ENCODE data around the gene C6orf141. TPM values are rescaled to one million over a fixed set of nuclear protein-coding genes. Genes with fewer than 3 reads are reported as not detected.

C6orf141 gene
- total RNA-seq, 1 experiment from 2014 or later = 2.1 TPM

DNA sequence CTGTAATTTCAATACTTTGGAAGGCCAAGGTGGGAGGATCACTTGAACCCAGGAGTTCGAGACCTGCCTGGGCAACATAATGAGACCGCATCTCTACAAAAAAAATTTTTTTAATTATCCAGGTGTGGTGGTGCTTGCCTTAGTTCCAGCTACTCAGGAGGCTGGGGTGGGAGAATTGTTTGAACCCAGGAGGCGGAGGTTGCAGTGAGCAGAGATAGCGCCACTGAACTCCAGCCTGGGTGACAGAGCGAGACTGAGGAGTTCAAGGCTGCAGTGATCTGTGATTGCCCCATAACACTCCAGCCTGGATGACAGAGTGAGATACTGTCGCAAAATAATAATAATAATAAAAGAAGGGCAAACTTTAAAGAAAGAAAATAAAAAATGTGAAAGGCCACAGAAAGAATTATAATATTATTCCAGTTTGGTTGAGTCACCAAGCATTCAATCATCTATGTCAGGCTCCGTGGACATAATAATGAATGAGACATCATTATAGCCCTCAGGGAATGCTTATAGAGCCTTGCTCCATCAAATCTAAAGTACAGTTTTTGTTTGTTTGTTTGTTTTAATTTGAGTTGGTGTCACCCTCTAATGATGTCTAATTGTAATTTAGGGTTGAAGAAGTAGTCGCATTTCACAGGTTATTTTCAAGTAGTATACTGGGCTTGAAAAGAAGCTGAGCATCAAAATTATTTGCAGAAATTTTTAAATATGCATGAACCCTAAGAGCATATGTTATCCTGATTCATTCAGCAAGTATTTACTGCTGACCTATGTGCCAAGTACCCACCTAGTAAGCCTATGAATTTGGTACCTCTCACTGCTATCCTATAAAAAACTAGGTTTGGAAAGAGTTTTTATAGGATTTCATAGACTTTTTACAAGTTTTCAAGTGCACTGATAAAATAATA is 35.6 kb upstream of the C6orf141 start:
- no peaks in the 10 kb centered on the region for H3K9me3 Mint-ChIP-seq (ENCODE audit: unreplicated experiment)
- TF ChIP-seq, protein P1, sequence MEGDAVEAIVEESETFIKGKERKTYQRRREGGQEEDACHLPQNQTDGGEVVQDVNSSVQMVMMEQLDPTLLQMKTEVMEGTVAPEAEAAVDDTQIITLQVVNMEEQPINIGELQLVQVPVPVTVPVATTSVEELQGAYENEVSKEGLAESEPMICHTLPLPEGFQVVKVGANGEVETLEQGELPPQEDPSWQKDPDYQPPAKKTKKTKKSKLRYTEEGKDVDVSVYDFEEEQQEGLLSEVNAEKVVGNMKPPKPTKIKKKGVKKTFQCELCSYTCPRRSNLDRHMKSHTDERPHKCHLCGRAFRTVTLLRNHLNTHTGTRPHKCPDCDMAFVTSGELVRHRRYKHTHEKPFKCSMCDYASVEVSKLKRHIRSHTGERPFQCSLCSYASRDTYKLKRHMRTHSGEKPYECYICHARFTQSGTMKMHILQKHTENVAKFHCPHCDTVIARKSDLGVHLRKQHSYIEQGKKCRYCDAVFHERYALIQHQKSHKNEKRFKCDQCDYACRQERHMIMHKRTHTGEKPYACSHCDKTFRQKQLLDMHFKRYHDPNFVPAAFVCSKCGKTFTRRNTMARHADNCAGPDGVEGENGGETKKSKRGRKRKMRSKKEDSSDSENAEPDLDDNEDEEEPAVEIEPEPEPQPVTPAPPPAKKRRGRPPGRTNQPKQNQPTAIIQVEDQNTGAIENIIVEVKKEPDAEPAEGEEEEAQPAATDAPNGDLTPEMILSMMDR (IDR thresholded peaks at IDR 0.05; ENCODE audit: insufficient read depth in 1 of 2, low read depth in 1 of 2, low read length in 1 of 2, severe bottlenecking in 1 of 2, unreplicated experiment in 1 of 2) = no peak
- CTCF ChIA-PET = no interaction called here

DNA sequence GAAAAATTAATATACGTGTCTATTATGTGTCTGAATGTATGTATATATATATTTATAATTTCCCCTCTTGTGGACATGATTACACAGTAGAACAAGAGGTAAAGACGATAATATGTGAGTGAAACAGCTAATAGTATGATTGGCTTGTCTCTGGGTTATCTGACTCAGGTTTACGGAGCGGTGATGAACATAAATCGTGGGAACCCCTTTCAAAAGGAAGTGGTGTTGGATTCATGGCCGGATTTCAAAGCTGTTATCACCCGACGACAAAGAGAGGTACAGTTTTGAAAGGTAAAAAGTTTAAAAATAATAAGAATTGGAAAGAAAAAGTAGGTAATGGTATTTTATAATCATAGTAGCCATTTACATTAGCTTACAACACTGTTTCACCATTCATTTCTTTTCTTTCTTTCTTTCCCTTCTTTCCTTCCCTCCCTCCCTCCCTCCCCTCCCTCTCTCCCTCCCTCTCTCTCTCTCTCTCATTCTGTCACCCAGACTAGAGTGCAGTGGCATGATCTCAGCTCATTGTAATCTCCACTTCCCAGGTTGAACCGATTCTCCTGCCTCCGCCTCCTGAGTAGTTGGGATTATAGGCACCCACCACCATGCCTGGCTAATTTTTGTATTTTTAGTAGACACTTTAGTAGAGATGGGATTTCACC is 34.9 kb upstream of the C6orf141 start:
- no peak overlapping the region for H3K4me3 ChIP-seq (ENCODE audit: low read depth, low read length)
- no TSS peak for BruUV-seq (replicated peaks)
- CTCF ChIA-PET = no interaction called here

More for the DNA sequence above, 35.6 kb upstream of the C6orf141 start:
- POLR2A ChIA-PET = no interaction called here
- Mint-ChIP-seq H3K4me1 (ENCODE audit: low read depth, unreplicated experiment) (peaks cover 7% of the 10 kb centered on the region), H3K27ac (ENCODE audit: unreplicated experiment) (no peak overlapping the region), H3K4me3 (ENCODE audit: unreplicated experiment) (no peak overlapping the region), H3K27me3 (ENCODE audit: insufficient read depth, unreplicated experiment) (no peaks in the 10 kb centered on the region), H3K36me3 (ENCODE audit: insufficient read depth, unreplicated experiment) (no peaks in the 10 kb centered on the region)
- no peaks in the 10 kb centered on the region for H3K36me3 ChIP-seq (ENCODE audit: control insufficient read depth, insufficient read depth, low read length)
- no peaks in the 10 kb centered on the region for H3K27me3 ChIP-seq (replicated peaks; ENCODE audit: control insufficient read depth, insufficient read depth, low read length)
- intact Hi-C loops (cut with micrococcal nuclease; ENCODE audit: unreplicated experiment) = no loop called here
- DNase-seq = no peak
- H3K4me3 ChIP-seq (ENCODE audit: low read depth, low read length) = no peak overlapping the region
- no peaks in the 10 kb centered on the region for H3K9me3 ChIP-seq
- peaks cover 7% of the 10 kb centered on the region; the same call in 1 of the 2 replicates for H3K4me1 ChIP-seq
- no TSS peak for BruUV-seq (replicated peaks)

DNA sequence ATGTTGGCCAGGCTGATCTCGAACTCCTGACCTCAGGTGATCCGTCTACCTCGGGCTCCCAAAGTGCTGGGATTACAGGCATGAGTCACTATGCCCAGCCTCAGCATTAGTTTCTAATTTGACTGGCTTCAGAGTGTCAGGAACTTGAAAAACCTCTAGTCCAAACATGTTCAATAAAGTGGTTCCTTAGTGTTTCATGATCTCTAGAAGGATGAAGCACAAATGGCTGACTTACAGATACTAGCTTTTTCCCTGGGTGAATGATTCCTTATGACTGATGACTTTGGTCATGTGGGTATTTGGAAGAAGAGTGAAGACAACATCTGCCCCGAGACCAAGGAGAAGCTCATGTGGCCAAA is 34.3 kb upstream of the C6orf141 start:
- H3K9me3 ChIP-seq = no peaks in the 10 kb centered on the region
- H3K36me3 ChIP-seq (ENCODE audit: control insufficient read depth, insufficient read depth, low read length) = no peaks in the 10 kb centered on the region
- Mint-ChIP-seq H3K27me3 (ENCODE audit: insufficient read depth, unreplicated experiment) (no peaks in the 10 kb centered on the region), H3K4me3 (ENCODE audit: unreplicated experiment) (no peak overlapping the region), H3K9me3 (ENCODE audit: unreplicated experiment) (no peaks in the 10 kb centered on the region), H3K4me1 (ENCODE audit: low read depth, unreplicated experiment) (peaks cover 7% of the 10 kb centered on the region), H3K27ac (ENCODE audit: unreplicated experiment) (no peak overlapping the region), H3K36me3 (ENCODE audit: insufficient read depth, unreplicated experiment) (no peaks in the 10 kb centered on the region)
- no peaks in the 10 kb centered on the region for H3K27me3 ChIP-seq (replicated peaks; ENCODE audit: control insufficient read depth, insufficient read depth, low read length)
- POLR2A ChIA-PET = no interaction called here
- CTCF ChIA-PET = no interaction called here
- no TSS peak for BruUV-seq (replicated peaks)
- intact Hi-C loops (cut with micrococcal nuclease; ENCODE audit: unreplicated experiment) = no loop called here
- no peak for DNase-seq
- no peak overlapping the region for H3K4me3 ChIP-seq (ENCODE audit: low read depth, low read length)
- TF ChIP-seq, protein P1 (IDR thresholded peaks at IDR 0.05; ENCODE audit: insufficient read depth in 1 of 2, low read depth in 1 of 2, low read length in 1 of 2, severe bottlenecking in 1 of 2, unreplicated experiment in 1 of 2) = no peak
- H3K4me1 ChIP-seq = peaks cover 7% of the 10 kb centered on the region; the same call in 1 of the 2 replicates

More for the DNA sequence above, 34.9 kb upstream of the C6orf141 start:
- Histone ChIP-seq H3K36me3 (ENCODE audit: control insufficient read depth, insufficient read depth, low read length) (no peaks in the 10 kb centered on the region), H3K27me3 (replicated peaks; ENCODE audit: control insufficient read depth, insufficient read depth, low read length) (no peaks in the 10 kb centered on the region), H3K4me1 (peaks cover 7% of the 10 kb centered on the region; the same call in 1 of the 2 replicates), H3K9me3 (no peaks in the 10 kb centered on the region)
- TF ChIP-seq, protein P1 (IDR thresholded peaks at IDR 0.05; ENCODE audit: insufficient read depth in 1 of 2, low read depth in 1 of 2, low read length in 1 of 2, severe bottlenecking in 1 of 2, unreplicated experiment in 1 of 2) = no peak
- intact Hi-C loops (cut with micrococcal nuclease; ENCODE audit: unreplicated experiment) = no loop called here
- Mint-ChIP-seq H3K27ac (ENCODE audit: unreplicated experiment) (no peak overlapping the region), H3K4me1 (ENCODE audit: low read depth, unreplicated experiment) (peaks cover 7% of the 10 kb centered on the region), H3K9me3 (ENCODE audit: unreplicated experiment) (no peaks in the 10 kb centered on the region), H3K27me3 (ENCODE audit: insufficient read depth, unreplicated experiment) (no peaks in the 10 kb centered on the region), H3K36me3 (ENCODE audit: insufficient read depth, unreplicated experiment) (no peaks in the 10 kb centered on the region), H3K4me3 (ENCODE audit: unreplicated experiment) (no peak overlapping the region)
- POLR2A ChIA-PET = no interaction called here
- no peak for DNase-seq

Data from Caco-2 (cell line).